Right lobe of liver (tissue), 6 donors: Measurements from ENCODE around the gene SERPINA10. TPM values are rescaled to one million over a fixed set of nuclear protein-coding genes. Genes with fewer than 3 reads are reported as not detected.

Experiments used
- ATAC-seq, 4 donors: fragments of 200-7000 bp; cut with Tn5 transposase; one replicate each; pipeline ENCODE4 v1.9.1; 2020; ENCODE audit warnings: mild to moderate bottlenecking in 4 of 4, moderate library complexity in 4 of 4
- DNase-seq, 3 donors: peaks; one replicate each; pipeline ENCODE4 v3.0.0-alpha.2; 2020
- H3K27ac ChIP-seq, 3 donors: fragments of 200-600 bp; one replicate each; pipeline ENCODE4 v1.8.0; 2022
- H3K27me3 ChIP-seq, 2 donors: fragments of 200-600 bp; one replicate each; pipeline ENCODE4 v1.8.0; 2022
- H3K36me3 ChIP-seq, 4 donors: fragments of 200-600 bp; sonication (generic) in 1 of 4; one replicate each; pipeline versions ENCODE4 v1.5.1 to v1.8.0; 2017 to 2022; ENCODE audit warnings: control low read depth in 1 of 4
- H3K4me1 ChIP-seq, 4 donors: fragments of 200-600 bp; sonication (generic) in 1 of 4; one replicate each; pipeline versions ENCODE4 v1.5.1 to v1.8.0; 2017 to 2022; ENCODE audit warnings: control low read depth in 1 of 4
- H3K4me3 ChIP-seq, 3 donors: fragments of 200-600 bp; one replicate each; pipeline ENCODE4 v1.8.0; 2022
- H3K9me3 ChIP-seq, 4 donors: fragments of 200-600 bp; sonication (generic) in 1 of 4; one replicate each; pipeline versions ENCODE4 v1.5.1 to v1.8.0; 2017 to 2022; ENCODE audit warnings: control low read depth in 1 of 4
- CTCF ChIP-seq, 4 donors: fragments of 200-600 bp in 3 of 4; fragments of 450-650 bp in 1 of 4; IDR thresholded peaks; one replicate each; pipeline versions ENCODE4 v1.5.1 to v1.8.0; 2016 to 2022; ENCODE audit warnings: antibody characterized with exemption in 4 of 4, mild to moderate bottlenecking in 2 of 4
- POLR2A ChIP-seq: fragments of 450-650 bp; IDR thresholded peaks from one replicate; pipeline ENCODE4 v1.6.1; 2017; ENCODE audit warnings: antibody characterized with exemption, mild to moderate bottlenecking
- WGBS: methylation state at CpG from one replicate; pipeline ENCODE4 v1.1.6; 2018; ENCODE audit warnings: low coverage, low lambda C conversion rate; ENCODE audit not compliant: insufficient coverage; ENCODE audit errors: missing lambda C conversion rate; 5-methylcytosine and 5-hydroxymethylcytosine counted together
- intact Hi-C, 2 donors: fragments of 100-400 bp; cut with DNase I; formaldehyde crosslinking; loops; one replicate each; pipeline versions ENCODE4 v1.11.2 to v1.14.1; 2022
- total RNA-seq, 6 experiments: library from RNA; depleted of rRNA in 2 of 6; stranded (reverse); fragments of >200 nt in 2 of 6; fragmentation: NEBNext Ultra II Directional in 3 of 6; extraction: Animal tissue kit (Norgen Biotek cat#: 25700) in 3 of 6; gene quantifications; one replicate each; pipeline versions ENCODE4 v1.1.0 to v1.2.4, GENCODE V29; 2016 to 2023
- donor health status: DM: no; HTN: yes; CAD: no.
- donor health status: DM: no; HTN: no; CAD: no.
- donor health status: DM: no; HTN: no; CAD: no.
- donor health status: DM: no; HTN: yes; CAD: no.
- donor health status: DM: no; HTN: yes; CAD: no.

The SERPINA10 gene
- total RNA-seq, 6 experiments from 2014 or later, result 114 to 400 (median 239) TPM

- Histone ChIP-seq H3K4me1 (peaks cover 0 to 73% (median 20%) of the 10 kb centered on the region in 4 donors), H3K36me3 (peaks cover 0 to 20% (median 0%) of the 10 kb centered on the region in 4 donors), H3K27me3 (no peaks in the 10 kb centered on the region), H3K4me3 (peak overlapping the region in 1 of 3 donors; percentile 6), H3K27ac (peak overlapping the region; percentile 71 to 96 (median 89)), H3K9me3 (no peaks in the 10 kb centered on the region)
- ATAC-seq, result peak in 1 of 4 donors; percentile 35
- intact Hi-C loops, result no loop called here
- 27% methylated on average over 1 of the region's 1 CpG for WGBS
- TF ChIP-seq POLR2A (no peak), CTCF (IDR thresholded peaks at IDR 0.05) (no peak)
- peak in 1 of 3 donors; percentile 57 for DNase-seq
These were observed 23.6 kb upstream of the SERPINA10 start for GRCh38 chr14:94316692-94317091.

GRCh38 chr14:94314890-94315289 lies 21.8 kb upstream of the SERPINA10 start:
- intact Hi-C loops, result no loop called here
- H3K27ac ChIP-seq, result peak overlapping the region; percentile 8 to 89 (median 87)

GRCh38 chr14:94313991-94314655 lies 21.1 kb upstream of the SERPINA10 start:
- peaks cover 0 to 66% (median 16%) of the 10 kb centered on the region in 4 donors for H3K4me1 ChIP-seq
- WGBS, result 69% methylated on average over 4 of the region's 8 CpGs
- peak overlapping the region; percentile 52 to 89 (median 87) for H3K27ac ChIP-seq
- peak in 1 of 4 donors; percentile 3 for ATAC-seq
- peaks cover 0 to 43% (median 2%) of the 10 kb centered on the region in 4 donors for H3K36me3 ChIP-seq
- H3K27me3 ChIP-seq, result no peaks in the 10 kb centered on the region
- DNase-seq, result peak in 1 of 3 donors; percentile 53
- no peak overlapping the region for H3K4me3 ChIP-seq
- intact Hi-C loops, result no loop called here
- no peaks in the 10 kb centered on the region for H3K9me3 ChIP-seq
- TF ChIP-seq POLR2A, result no peak
- TF ChIP-seq CTCF (IDR thresholded peaks at IDR 0.05), result no peak

More at GRCh38 chr14:94314890-94315289, 21.8 kb upstream of the SERPINA10 start:
- 41% methylated on average over 2 of the region's 2 CpGs for WGBS
- no peaks in the 10 kb centered on the region for H3K9me3 ChIP-seq
- H3K4me3 ChIP-seq, result no peak overlapping the region
- peaks cover 0 to 35% (median 0%) of the 10 kb centered on the region in 4 donors for H3K36me3 ChIP-seq
- peaks cover 0 to 72% (median 19%) of the 10 kb centered on the region in 4 donors for H3K4me1 ChIP-seq
- TF ChIP-seq CTCF (IDR thresholded peaks at IDR 0.05) (no peak), POLR2A (no peak)
- DNase-seq, result no peak
- no peak for ATAC-seq
- no peaks in the 10 kb centered on the region for H3K27me3 ChIP-seq

- Histone ChIP-seq H3K4me3 (no peak overlapping the region), H3K27me3 (no peaks in the 10 kb centered on the region), H3K9me3 (no peaks in the 10 kb centered on the region), H3K36me3 (peaks cover 0 to 58% (median 9%) of the 10 kb centered on the region in 4 donors), H3K27ac (peak overlapping the region; percentile 59 to 89 (median 87)), H3K4me1 (peaks cover 0 to 52% (median 12%) of the 10 kb centered on the region in 4 donors)
- TF ChIP-seq POLR2A, result no peak
- no peak for TF ChIP-seq CTCF (IDR thresholded peaks at IDR 0.05)
- 25% methylated on average over 6 of the region's 6 CpGs for WGBS
- DNase-seq, result peak in 2 of 3 donors; percentile 58 to 69
- intact Hi-C loops, result no loop called here
- ATAC-seq, result peak; percentile 68 to 81 (median 76)
These were observed 19.6 kb upstream of the SERPINA10 start for GRCh38 chr14:94312481-94313246.
